T follicular helper cell (primary cell): ENCODE data around the gene ITSN1.

Source experiments
- DNase-seq: peaks from one replicate; pipeline ENCODE4 v3.0.0-alpha.2; 2020; ENCODE audit warnings: low read depth

Gene ITSN1

GRCh38 chr21:33813832-33814365 lies 171.6 kb downstream of the ITSN1 start:
- DNase-seq: no peak

- no peak for DNase-seq
These were observed 172.9 kb downstream of the ITSN1 start for GRCh38 chr21:33815143-33815707.

- DNase-seq: no peak
These were observed 173.9 kb downstream of the ITSN1 start for GRCh38 chr21:33816174-33816573.

GRCh38 chr21:33817138-33817537 lies 174.8 kb downstream of the ITSN1 start:
- no peak for DNase-seq

- no peak for DNase-seq
These were observed 175.6 kb downstream of the ITSN1 start for GRCh38 chr21:33817663-33818451.

GRCh38 chr21:33820230-33820770 lies 178.0 kb downstream of the ITSN1 start:
- DNase-seq: no peak

GRCh38 chr21:33820798-33821197 lies 178.5 kb downstream of the ITSN1 start:
- DNase-seq: no peak

GRCh38 chr21:33821503-33822322 lies 179.4 kb downstream of the ITSN1 start:
- DNase-seq: no peak

GRCh38 chr21:33824156-33824941 lies 182.0 kb downstream of the ITSN1 start:
- DNase-seq: no peak

- no peak for DNase-seq
These were observed 183.1 kb downstream of the ITSN1 start for GRCh38 chr21:33825419-33825818.

GRCh38 chr21:33825915-33826314 lies 183.6 kb downstream of the ITSN1 start:
- DNase-seq: no peak

- DNase-seq: no peak
These were observed 185.8 kb downstream of the ITSN1 start for GRCh38 chr21:33828083-33828482.

GRCh38 chr21:33828577-33828976 lies 186.3 kb downstream of the ITSN1 start:
- no peak for DNase-seq

- no peak for DNase-seq
These were observed 187.5 kb downstream of the ITSN1 start for GRCh38 chr21:33829844-33830243.

GRCh38 chr21:33831962-33832659 lies 189.8 kb downstream of the ITSN1 start:
- DNase-seq: no peak

- no peak for DNase-seq
These were observed 192.7 kb downstream of the ITSN1 start for GRCh38 chr21:33834801-33835500.

- DNase-seq: no peak
These were observed 193.6 kb downstream of the ITSN1 start for GRCh38 chr21:33835920-33836319.

- DNase-seq: no peak
These were observed 194.1 kb downstream of the ITSN1 start for GRCh38 chr21:33836408-33836807.

GRCh38 chr21:33839167-33839716 lies 196.9 kb downstream of the ITSN1 start:
- DNase-seq: no peak

- no peak for DNase-seq
These were observed 197.5 kb downstream of the ITSN1 start for GRCh38 chr21:33839806-33840205.
